Putamen (tissue), 1 donor: ENCODE data around the gene FCRL2.
"Not testable (repeated sequence)": the region's sequence is repeated elsewhere in the genome, so short reads cannot be mapped to it uniquely, and the experiment has no call there.

Experiments used
- DNase-seq: peaks from one replicate; pipeline ENCODE4 v3.0.0-alpha.2; 2016; ENCODE audit warnings: low spot score

FCRL2 gene

DNA sequence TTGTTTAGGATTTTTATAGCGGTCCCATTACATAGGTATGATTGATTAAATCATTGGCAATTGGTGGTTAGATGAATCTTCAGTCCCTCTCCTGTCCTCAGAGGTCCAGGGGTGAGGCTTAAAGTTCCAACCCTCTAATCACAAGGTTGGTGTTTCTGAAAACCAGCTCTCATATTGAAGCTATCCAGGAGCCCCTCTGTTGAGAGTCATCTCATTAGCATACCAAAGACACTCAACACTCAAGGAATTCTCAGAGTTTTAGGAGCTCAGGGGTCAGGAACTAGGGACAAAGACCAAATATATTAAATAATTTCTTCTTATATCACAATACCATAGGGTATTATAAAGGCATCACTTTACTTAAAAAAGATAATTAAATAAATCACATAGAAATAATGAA, 23.3 kb downstream of the FCRL2 start:
- DNase-seq: no peak

DNA sequence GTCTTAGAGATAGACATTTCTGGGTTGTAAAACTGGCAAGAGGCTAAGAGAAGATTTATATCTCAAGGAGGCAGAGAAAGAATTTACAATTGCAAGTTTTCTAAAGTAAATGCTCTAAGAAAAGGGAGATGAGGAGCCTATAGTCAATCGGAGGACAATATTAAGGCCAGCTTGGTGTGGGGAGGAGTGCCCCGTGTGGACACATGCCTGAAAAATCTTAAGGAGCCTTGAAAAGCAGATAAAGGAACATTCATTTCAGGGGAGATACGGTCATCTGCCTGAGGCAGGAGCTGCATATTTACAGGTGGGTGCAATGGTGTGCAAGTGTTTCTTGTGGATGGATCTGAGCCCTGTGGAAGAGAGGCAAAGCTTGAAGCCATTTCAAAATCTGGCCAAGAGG, 25.6 kb downstream of the FCRL2 start:
- DNase-seq: no peak

- no peak for DNase-seq
Measured at GRCh38 chr1:157748262-157748817, 28.6 kb downstream of the FCRL2 start.

DNA sequence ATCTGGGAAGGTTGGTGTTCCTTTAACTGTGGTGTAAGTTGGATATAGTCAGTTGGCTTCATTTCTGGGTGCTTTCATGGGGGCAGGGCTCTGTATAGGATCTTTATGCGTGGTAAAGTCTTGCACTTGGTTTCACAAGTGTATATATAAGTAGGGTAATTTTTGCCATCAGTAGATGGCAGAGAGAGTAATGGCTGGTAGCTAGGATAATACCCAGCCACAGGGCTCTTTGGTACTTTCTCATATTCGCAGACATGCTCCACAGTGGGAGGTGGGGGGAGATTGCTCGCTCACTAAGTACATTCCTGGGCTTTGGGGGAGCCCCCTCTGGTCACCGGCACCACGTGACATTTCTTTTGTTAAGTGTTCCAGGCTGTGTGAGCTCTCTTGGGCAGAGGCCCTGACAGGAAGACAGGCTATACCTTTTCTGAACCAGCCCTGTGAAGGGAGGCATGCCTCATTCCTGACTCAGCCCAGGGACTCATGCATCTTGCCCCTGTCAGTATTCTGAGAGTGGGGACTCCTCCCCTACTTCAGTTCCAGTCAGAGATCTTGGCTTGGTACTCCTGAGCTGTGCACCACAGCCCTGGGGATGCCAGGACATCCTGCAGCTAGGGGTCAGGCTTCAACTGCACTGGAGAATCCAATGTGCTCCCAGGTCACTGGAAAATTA, 37.6 kb downstream of the FCRL2 start:
- DNase-seq: no peak

- not testable (repeated sequence) for DNase-seq
Measured at GRCh38 chr1:157735991-157736390, 40.9 kb downstream of the FCRL2 start.

GRCh38 chr1:157734321-157734720, 42.6 kb downstream of the FCRL2 start:
- DNase-seq: peak; percentile 11

GRCh38 chr1:157732755-157733154, 44.2 kb downstream of the FCRL2 start:
- DNase-seq: no peak

- DNase-seq: no peak
Measured at GRCh38 chr1:157725221-157725577, 51.7 kb downstream of the FCRL2 start.

DNA sequence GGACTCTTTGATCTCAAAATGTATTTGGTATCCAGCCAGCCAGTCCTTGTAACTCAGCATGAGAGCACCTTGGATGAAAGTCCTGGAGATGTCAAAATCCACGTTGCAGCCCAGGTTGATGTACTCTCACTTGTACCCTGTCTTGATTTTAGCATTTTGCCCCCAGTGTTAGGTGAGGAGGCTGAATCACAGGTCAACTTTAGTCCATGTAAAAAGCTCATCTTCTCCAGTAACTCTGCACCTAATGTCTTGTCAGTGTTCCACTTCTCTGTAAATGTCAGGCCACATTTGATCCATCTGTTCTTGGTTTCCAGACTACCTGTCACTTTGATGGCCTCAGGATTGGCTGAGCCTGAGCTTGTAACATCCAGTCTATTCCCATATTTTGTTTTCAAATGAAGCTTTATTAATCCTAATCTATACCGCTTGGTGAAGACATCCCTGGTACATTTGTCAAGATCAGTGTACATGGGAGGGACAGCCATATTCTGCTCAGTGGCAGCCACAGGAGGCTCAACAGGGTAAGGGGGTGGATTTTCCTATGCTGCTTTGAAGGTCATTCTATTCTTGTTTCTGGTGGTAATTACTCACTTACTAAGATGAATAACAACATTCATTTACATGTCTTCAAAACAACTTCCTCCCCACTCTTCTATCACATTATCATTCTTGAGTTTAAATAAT, 52.3 kb downstream of the FCRL2 start:
- DNase-seq: no peak

DNA sequence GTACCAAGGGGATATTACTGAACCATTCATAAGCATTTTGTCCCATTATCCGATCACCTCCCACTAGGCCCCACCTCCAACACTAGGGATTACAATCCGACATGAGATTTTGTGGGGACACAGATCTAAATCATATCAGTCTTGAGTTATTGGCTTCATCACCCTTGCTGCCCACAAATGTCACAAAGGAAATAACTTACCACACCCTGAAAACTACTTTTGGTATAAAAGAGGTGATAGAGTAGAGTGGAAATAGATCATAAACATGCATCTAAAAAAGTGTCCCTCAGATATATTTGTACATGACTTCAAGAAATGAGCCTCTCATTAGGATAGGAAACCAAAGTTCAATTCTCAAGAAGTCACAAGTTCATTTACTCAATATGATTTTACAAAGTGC, 53.8 kb downstream of the FCRL2 start:
- no peak for DNase-seq

- no peak for DNase-seq
Measured at GRCh38 chr1:157721985-157722384, 54.9 kb downstream of the FCRL2 start.

GRCh38 chr1:157715736-157716135, 61.2 kb downstream of the FCRL2 start:
- DNase-seq: no peak

DNA sequence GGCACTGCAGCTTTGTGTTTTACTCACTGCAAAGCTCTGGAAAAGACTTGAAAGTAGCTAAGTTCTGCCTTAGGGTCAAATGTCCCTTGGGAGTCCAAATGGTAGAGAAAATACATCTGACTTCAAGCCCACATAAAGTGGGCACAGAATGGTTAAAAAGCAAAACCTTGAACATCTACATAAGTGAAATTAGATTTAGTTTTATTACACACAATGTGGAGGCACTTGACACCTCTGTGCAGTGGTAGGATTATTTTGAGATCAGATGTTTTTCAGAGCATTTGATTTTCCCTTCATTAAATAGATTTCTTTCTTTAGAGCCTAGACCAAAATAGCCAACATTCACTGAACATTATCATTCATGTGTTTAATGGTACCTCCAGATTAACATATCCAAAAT, 65.1 kb downstream of the FCRL2 start:
- DNase-seq: no peak

DNA sequence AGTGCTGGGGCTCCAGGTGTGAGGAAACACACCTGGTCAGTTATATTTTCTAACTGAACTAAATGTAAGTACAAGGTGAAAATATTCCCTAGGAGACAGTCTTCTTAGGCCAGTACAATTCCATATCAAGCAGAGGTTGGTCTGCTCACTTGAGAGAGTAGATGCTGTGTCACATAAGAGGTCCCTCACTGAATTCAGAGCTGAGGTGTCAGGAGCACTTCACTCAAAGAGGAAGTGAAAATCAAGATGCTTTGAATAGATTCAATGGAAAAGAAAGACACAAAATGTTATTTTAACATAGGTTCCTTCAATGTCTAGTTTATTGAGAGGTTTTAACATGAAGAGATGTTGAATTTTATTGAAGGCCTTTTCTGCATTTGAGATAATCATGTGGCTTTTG, 72.1 kb downstream of the FCRL2 start:
- no peak for DNase-seq

DNA sequence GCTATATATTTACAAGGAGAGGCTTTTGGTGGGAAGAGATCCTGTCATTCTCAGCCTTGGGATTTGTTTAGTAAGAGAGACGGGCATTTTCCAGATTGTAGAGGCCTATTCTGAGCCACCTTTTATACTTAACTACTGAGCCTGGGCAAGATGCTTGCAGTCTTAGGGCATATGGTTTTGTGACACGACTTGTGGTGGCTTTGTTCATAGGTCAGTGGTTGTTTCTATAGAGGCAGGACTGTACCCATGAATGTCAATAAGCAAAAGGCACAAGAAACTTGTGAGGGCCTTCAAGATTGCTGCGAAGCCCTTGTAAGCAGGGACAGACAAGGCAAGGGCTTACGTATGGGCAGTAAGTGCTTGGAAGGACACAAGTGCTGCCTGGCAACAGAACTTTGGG, 73.0 kb downstream of the FCRL2 start:
- DNase-seq: no peak

- no peak for DNase-seq
Measured at GRCh38 chr1:157702308-157702825, 74.6 kb downstream of the FCRL2 start.

DNA sequence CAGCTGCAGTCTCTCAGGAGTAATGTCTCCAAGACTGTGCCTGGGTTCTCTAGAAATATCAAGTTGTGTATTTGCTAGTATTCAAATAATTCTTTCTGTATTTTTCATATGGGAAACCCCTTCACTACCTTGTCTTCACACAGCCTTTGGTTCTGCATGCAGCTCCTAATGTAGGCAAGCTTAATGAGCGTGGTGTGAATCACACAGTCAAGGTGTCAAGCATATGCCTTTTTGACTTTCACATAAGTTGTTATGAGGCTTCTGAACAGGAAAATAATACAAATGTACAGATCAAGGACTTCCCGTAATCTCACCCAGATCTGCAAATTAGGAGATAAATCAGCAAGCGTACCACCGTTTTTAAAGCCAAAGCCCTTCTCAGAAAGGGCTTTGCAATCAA, 76.2 kb downstream of the FCRL2 start, which contains the start of gene FCRL3:
Gene FCRL3 (minus strand): TSS at position 38 of the 400 bp plus-strand sequence. CDS start 280 bp downstream, outside the sequence.
- no peak for DNase-seq

- no peak for DNase-seq
Measured at GRCh38 chr1:157700305-157700704, 76.6 kb downstream of the FCRL2 start.

DNA sequence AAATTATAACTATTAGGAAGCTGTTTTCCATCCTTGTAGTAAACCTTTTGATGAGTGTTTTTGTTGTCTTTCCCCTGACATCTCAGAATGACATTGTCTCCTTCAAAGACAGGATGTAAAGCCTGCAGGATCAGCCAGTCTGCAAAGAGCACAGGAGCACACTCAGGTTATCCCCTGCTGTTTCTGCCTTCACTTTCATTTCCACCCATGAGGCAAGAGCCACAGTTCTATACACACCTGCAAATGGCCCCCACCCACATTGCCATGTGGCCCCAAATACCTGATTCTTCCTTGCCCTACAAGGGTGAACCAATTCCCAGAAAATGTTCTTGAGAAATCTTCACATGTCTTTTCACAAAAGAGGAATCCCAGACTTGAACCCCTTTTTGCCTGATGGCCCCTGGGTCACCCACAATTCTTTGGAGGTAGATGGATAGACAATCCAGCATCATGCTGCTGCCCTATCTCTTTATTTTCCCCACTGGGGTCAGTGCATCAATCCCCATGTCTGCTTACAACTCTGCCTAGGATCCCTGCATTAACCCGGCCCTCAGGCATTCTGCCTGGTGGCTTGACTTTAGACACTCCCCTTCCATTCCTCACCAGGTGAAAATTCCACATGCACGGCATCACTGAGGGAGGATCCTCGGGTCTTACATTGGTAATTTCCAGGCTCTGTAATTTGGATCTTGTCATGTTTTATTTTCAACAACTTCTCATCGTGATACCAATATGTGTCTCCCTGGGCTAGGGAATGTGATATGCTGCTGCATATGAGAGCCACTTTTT, 79.0 kb downstream of the FCRL2 start:
- DNase-seq: no peak

GRCh38 chr1:157696966-157697628, 79.8 kb downstream of the FCRL2 start:
- no peak for DNase-seq
